H1 (cell line): Measurements from ENCODE around the gene NECAB3. TPM values are rescaled to one million over a fixed set of nuclear protein-coding genes. Genes with fewer than 3 reads are reported as not detected.

ENCODE experiments used
- CTCF ChIA-PET: fragments of 300-600 bp; sonication (Branson Sonifier 250); formaldehyde crosslinking; loops from one replicate; lab custom pipeline; 2021; ENCODE audit not compliant: partially characterized antibody; lab: Charles Lee
- POLR2A ChIA-PET: fragments of 300-600 bp; sonication (Branson Sonifier 250); formaldehyde crosslinking; loops from one replicate; lab custom pipeline; 2021; ENCODE audit warnings: inconsistent platforms; ENCODE audit not compliant: partially characterized antibody; lab: Charles Lee
- DNase-seq, 2 experiments: peaks; one replicate each; pipeline versions ENCODE4 v3.0.0 to v3.0.0-alpha.2; 2010 to 2022; ENCODE audit warnings: low spot score in 2 of 2, low read depth in 1 of 2, mixed read lengths in 1 of 2
- FAIRE-seq: peaks from 2 replicates; lab custom pipeline; 2011; peaks lifted over from hg19 to GRCh38; lab: Jason Lieb, UNC
- H2AFZ ChIP-seq: 2 replicates; pipeline ENCODE4 v1.8.1; 2012; ENCODE audit warnings: low read length, inconsistent platforms
- H2AK5ac ChIP-seq: 2 replicates; pipeline ENCODE4 v1.6.1; 2013; ENCODE audit warnings: low read depth, low read length
- H2BK120ac ChIP-seq: replicated peaks from 2 replicates; pipeline ENCODE3; 2013; ENCODE audit warnings: low read depth, low read length, inconsistent platforms
- H2BK12ac ChIP-seq: 2 replicates; pipeline ENCODE4 v1.6.1; 2013; ENCODE audit warnings: low read depth, low read length
- H2BK15ac ChIP-seq: 2 replicates; pipeline ENCODE4 v1.6.1; 2013; ENCODE audit warnings: low read length
- H2BK20ac ChIP-seq: 2 replicates; pipeline ENCODE4 v1.6.1; 2013; ENCODE audit warnings: low read length
- H2BK5ac ChIP-seq: 2 replicates; pipeline ENCODE4 v1.6.1; 2013; ENCODE audit warnings: low read depth, low read length
- H3K14ac ChIP-seq: 2 replicates; pipeline ENCODE4 v1.6.1; 2013; ENCODE audit warnings: inconsistent platforms; ENCODE audit not compliant: insufficient read length
- H3K18ac ChIP-seq: 2 replicates; pipeline ENCODE4 v1.6.1; 2013; ENCODE audit warnings: low read length; ENCODE audit errors: extremely low read depth
- H3K23ac ChIP-seq: 2 replicates; pipeline ENCODE4 v1.6.1; 2013; ENCODE audit warnings: inconsistent platforms; ENCODE audit not compliant: insufficient read length
- H3K23me2 ChIP-seq: 2 replicates; pipeline ENCODE4 v1.6.1; 2013; ENCODE audit warnings: low read depth, low read length
- H3K27ac ChIP-seq: 2 replicates; pipeline ENCODE4 v1.6.1; 2011; ENCODE audit warnings: low read depth, low read length, inconsistent platforms
- H3K27me3 ChIP-seq, 4 experiments: replicated peaks in 1 of 4; 1 replicate in 1 of 4; 2 replicates in 3 of 4; pipeline versions ENCODE4 v1.6.1 to v1.8.1; 2011 to 2013; ENCODE audit warnings: low read length in 3 of 4, mild to moderate bottlenecking in 3 of 4, inconsistent platforms in 2 of 4, mixed read lengths in 2 of 4, moderate library complexity in 1 of 4; ENCODE audit not compliant: control insufficient read depth in 3 of 4, insufficient read depth in 3 of 4; ENCODE audit errors: extremely low read depth in 1 of 4
- H3K36me3 ChIP-seq, 4 experiments: 2 replicates each; pipeline versions ENCODE4 v1.6.1 to v1.8.1; 2011 to 2013; ENCODE audit warnings: mild to moderate bottlenecking in 4 of 4, low read length in 3 of 4, moderate library complexity in 2 of 4, control low read depth in 1 of 4, inconsistent platforms in 1 of 4; ENCODE audit not compliant: insufficient read depth in 4 of 4, control insufficient read depth in 2 of 4
- H3K4ac ChIP-seq: replicated peaks from 2 replicates; pipeline ENCODE3; 2013; ENCODE audit warnings: low read length, low read depth, mixed read lengths, inconsistent platforms; ENCODE audit not compliant: insufficient read length
- H3K4me1 ChIP-seq, 4 experiments: replicated peaks in 1 of 4; 1 replicate in 1 of 4; 2 replicates in 3 of 4; pipeline versions ENCODE4 v1.6.1 to v1.8.1; 2011 to 2013; ENCODE audit warnings: low read length in 3 of 4, inconsistent platforms in 2 of 4, mixed read lengths in 1 of 4; ENCODE audit not compliant: insufficient read depth in 4 of 4, control insufficient read depth in 3 of 4
- H3K4me2 ChIP-seq, 2 experiments: 2 replicates each; pipeline versions ENCODE4 v1.6.1 to v1.8.1; 2011 to 2013; ENCODE audit warnings: low read depth in 2 of 2, low read length in 2 of 2, control low read depth in 1 of 2, inconsistent platforms in 1 of 2, mild to moderate bottlenecking in 1 of 2; ENCODE audit not compliant: insufficient read depth in 1 of 2
- H3K4me3 ChIP-seq, 4 experiments: fragments of 200-600, 300-600 bp in 1 of 4; sonication (generic), shearing (Covaris generic), sonication (Bioruptor Twin) in 1 of 4; 2 replicates each; pipeline versions ENCODE4 v1.5.1 to v1.8.1; 2011 to 2016; ENCODE audit warnings: low read length in 4 of 4, low read depth in 3 of 4, control low read depth in 2 of 4, inconsistent platforms in 2 of 4, mild to moderate bottlenecking in 2 of 4, mixed read lengths in 1 of 4, moderate library complexity in 1 of 4; ENCODE audit not compliant: insufficient read depth in 2 of 4; ENCODE audit errors: extremely low read depth in 1 of 4
- H3K56ac ChIP-seq: replicated peaks from 2 replicates; pipeline ENCODE3; 2013; ENCODE audit warnings: low read depth, mild to moderate bottlenecking, mixed read lengths, low read length, inconsistent platforms; ENCODE audit not compliant: insufficient read length
- H3K79me1 ChIP-seq: 2 replicates; pipeline ENCODE4 v1.6.1; 2013; ENCODE audit warnings: low read depth, low read length, control low read depth
- H3K79me2 ChIP-seq, 2 experiments: 2 replicates each; pipeline versions ENCODE4 v1.6.1 to v1.8.1; 2012 to 2013; ENCODE audit warnings: low read length in 2 of 2, mild to moderate bottlenecking in 2 of 2, inconsistent platforms in 1 of 2; ENCODE audit not compliant: insufficient read depth in 2 of 2, control insufficient read depth in 1 of 2
- H3K9ac ChIP-seq, 4 experiments: replicated peaks in 1 of 4; 1 replicate in 1 of 4; 2 replicates in 3 of 4; pipeline versions ENCODE4 v1.6.1 to v1.8.1; 2011 to 2013; ENCODE audit warnings: low read depth in 3 of 4, low read length in 3 of 4, control low read depth in 2 of 4, mild to moderate bottlenecking in 2 of 4, moderate library complexity in 2 of 4, inconsistent platforms in 1 of 4; ENCODE audit errors: extremely low read depth in 1 of 4
- H3K9me3 ChIP-seq, 2 experiments: 2 replicates each; pipeline versions ENCODE4 v1.6.1 to v1.8.1; 2012 to 2013; ENCODE audit warnings: mild to moderate bottlenecking in 2 of 2, moderate library complexity in 2 of 2, control low read depth in 1 of 2, inconsistent platforms in 1 of 2, low read depth in 1 of 2, low read length in 1 of 2, mixed read lengths in 1 of 2; ENCODE audit not compliant: insufficient read depth in 2 of 2
- H4K20me1 ChIP-seq, 2 experiments: replicated peaks in 1 of 2; 2 replicates each; pipeline versions ENCODE3 to v1.8.1; 2011 to 2013; ENCODE audit warnings: inconsistent platforms in 2 of 2, low read length in 2 of 2, mild to moderate bottlenecking in 1 of 2; ENCODE audit not compliant: insufficient read depth in 2 of 2, control insufficient read depth in 1 of 2
- H4K5ac ChIP-seq: 2 replicates; pipeline ENCODE4 v1.6.1; 2013; ENCODE audit warnings: low read length, low read depth, mixed read lengths, inconsistent platforms; ENCODE audit not compliant: insufficient read length
- H4K8ac ChIP-seq: 2 replicates; pipeline ENCODE4 v1.8.0; 2013; ENCODE audit warnings: mild to moderate bottlenecking, moderate library complexity, low read length, inconsistent platforms; ENCODE audit not compliant: insufficient read depth; ENCODE audit errors: extremely low read depth
- H4K91ac ChIP-seq: replicated peaks from 2 replicates; pipeline ENCODE3; 2013; ENCODE audit warnings: low read length, mixed read lengths, inconsistent platforms; ENCODE audit not compliant: insufficient read length
- BACH1 ChIP-seq: IDR thresholded peaks from 2 replicates; pipeline ENCODE4 v1.6.1; 2012; ENCODE audit warnings: low read length, improper control_type of control experiment
- POLR2AphosphoS5 ChIP-seq: IDR thresholded peaks from 2 replicates; pipeline ENCODE4 v1.6.1; 2011; ENCODE audit warnings: low read depth, low read length
- RAD21 ChIP-seq, 2 experiments: IDR thresholded peaks in 1 of 2; conservative IDR thresholded peaks in 1 of 2; 2 replicates each; pipeline ENCODE4 v1.6.1; 2011; ENCODE audit warnings: low read depth in 2 of 2, low read length in 2 of 2, improper control_type of control experiment in 1 of 2, inconsistent platforms in 1 of 2, mild to moderate bottlenecking in 1 of 2, moderate library complexity in 1 of 2
- SIN3A ChIP-seq, 2 experiments: IDR thresholded peaks in 1 of 2; conservative IDR thresholded peaks in 1 of 2; 2 replicates each; pipeline ENCODE4 v1.6.1; 2011 to 2012; ENCODE audit warnings: low read length in 2 of 2, improper control_type of control experiment in 1 of 2, low read depth in 1 of 2, mild to moderate bottlenecking in 1 of 2
- SP1 ChIP-seq: IDR thresholded peaks from 2 replicates; pipeline ENCODE4 v1.6.1; 2011; ENCODE audit warnings: low read depth, low read length
- SRF ChIP-seq: IDR thresholded peaks from 2 replicates; pipeline ENCODE4 v1.6.1; 2011; ENCODE audit warnings: mild to moderate bottlenecking, low read depth, low read length, moderate library complexity
- TBP ChIP-seq: IDR thresholded peaks from 2 replicates; pipeline ENCODE4 v1.6.1; 2011; ENCODE audit warnings: low read depth, low read length, improper control_type of control experiment
- WGBS, 2 experiments: shearing (Covaris generic) in 1 of 2; methylation state at CpG; one replicate each; pipeline versions ENCODE4 v1.1.6 to v1.1.7; 2013 to 2015; ENCODE audit warnings: low lambda C conversion rate in 2 of 2, mixed read lengths in 2 of 2, inconsistent platforms in 1 of 2, low coverage in 1 of 2, missing lambda C conversion rate in 1 of 2; ENCODE audit not compliant: insufficient replicate concordance in 2 of 2, insufficient coverage in 1 of 2, insufficient read length in 1 of 2; ENCODE audit errors: extremely low coverage in 1 of 2, missing lambda C conversion rate in 1 of 2; 5-methylcytosine and 5-hydroxymethylcytosine counted together
- polyA plus RNA-seq, 7 experiments: library from polyadenylated mRNA; depleted of rRNA in 3 of 7; stranded (reverse) in 5 of 7; unstranded in 2 of 7; fragments of >200 nt in 5 of 7; fragments of 200-250 nt in 2 of 7; gene quantifications; 1 replicate in 5 of 7; 2 replicates in 1 of 7; 4 replicates in 1 of 7; pipeline versions ENCODE4 v1.2.1 to v1.2.3, GENCODE V29; 2011 to 2013; ENCODE audit warnings: missing spikeins in 2 of 7, mixed read lengths in 2 of 7
- total RNA-seq: library from RNA; stranded (reverse); fragmentation: NEBNext Ultra II Directional; extraction: Animal tissue kit (Norgen Biotek cat#: 25700); gene quantifications from 2 replicates; pipeline ENCODE4 v1.2.1, GENCODE V29; 2021
- TF ChIP-seq, protein P1 (sequence below): IDR thresholded peaks from 2 replicates; pipeline ENCODE4 v1.6.1; 2012; ENCODE audit warnings: low read length, inconsistent platforms
- TF ChIP-seq, protein P2 (sequence below): IDR thresholded peaks from 2 replicates; pipeline ENCODE4 v1.6.1; 2011; ENCODE audit warnings: low read depth, mild to moderate bottlenecking, low read length; ENCODE audit not compliant: insufficient read depth
- TF ChIP-seq, protein P3 (sequence below): IDR thresholded peaks from 2 replicates; pipeline ENCODE4 v1.6.1; 2012; ENCODE audit warnings: inconsistent platforms

Gene NECAB3
- total and polyA plus RNA-seq, 2 of the 8 experiments (the other 6 are each of a cell fraction or from before 2014, with no cell fraction given): 20.5 to 46.2 TPM

DNA sequence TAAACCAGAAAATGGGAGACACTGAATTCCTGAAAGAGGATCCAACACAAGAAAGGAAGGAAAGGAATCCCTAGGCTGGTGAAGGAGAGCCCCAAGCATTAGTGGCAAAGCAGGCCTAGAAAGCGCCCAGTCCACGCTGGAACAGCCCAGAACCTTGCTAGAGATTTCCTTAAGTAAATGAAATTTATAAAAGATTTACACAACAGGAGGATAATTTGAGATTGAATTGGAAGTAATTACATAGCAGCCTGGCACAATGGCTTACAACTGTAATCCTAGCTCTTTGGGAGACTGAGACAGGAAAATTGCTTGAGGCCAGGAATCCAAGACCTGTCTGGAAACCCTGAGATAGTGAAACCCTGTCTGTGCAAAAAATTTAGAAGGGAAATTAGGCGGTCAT lies 38.9 kb downstream of the NECAB3 start:
- H2BK20ac ChIP-seq: no peak overlapping the region
- H4K5ac ChIP-seq: no peak overlapping the region
- H2AFZ ChIP-seq: no peak overlapping the region
- no peak overlapping the region for H4K91ac ChIP-seq
- H2BK12ac ChIP-seq: no peak overlapping the region
- H3K79me2 ChIP-seq: no peaks in the 10 kb centered on the region
- no peak overlapping the region for H2BK120ac ChIP-seq
- no peak overlapping the region for H4K8ac ChIP-seq
- no peaks in the 10 kb centered on the region for H4K20me1 ChIP-seq
- H2BK5ac ChIP-seq: no peak overlapping the region
- CTCF ChIA-PET: no interaction called here
- no peak overlapping the region for H3K4me3 ChIP-seq
- H3K36me3 ChIP-seq: peaks cover under 1 to 23% (median 5%) of the 10 kb centered on the region in 4 experiments; a peak in 5 of 8 replicates
- DNase-seq (no peak), FAIRE-seq (no peak)
- H3K56ac ChIP-seq: no peak overlapping the region
- no peak overlapping the region for H3K14ac ChIP-seq
- no peaks in the 10 kb centered on the region for H3K23me2 ChIP-seq
- no peak overlapping the region for H3K27ac ChIP-seq
- TF ChIP-seq, protein P1, sequence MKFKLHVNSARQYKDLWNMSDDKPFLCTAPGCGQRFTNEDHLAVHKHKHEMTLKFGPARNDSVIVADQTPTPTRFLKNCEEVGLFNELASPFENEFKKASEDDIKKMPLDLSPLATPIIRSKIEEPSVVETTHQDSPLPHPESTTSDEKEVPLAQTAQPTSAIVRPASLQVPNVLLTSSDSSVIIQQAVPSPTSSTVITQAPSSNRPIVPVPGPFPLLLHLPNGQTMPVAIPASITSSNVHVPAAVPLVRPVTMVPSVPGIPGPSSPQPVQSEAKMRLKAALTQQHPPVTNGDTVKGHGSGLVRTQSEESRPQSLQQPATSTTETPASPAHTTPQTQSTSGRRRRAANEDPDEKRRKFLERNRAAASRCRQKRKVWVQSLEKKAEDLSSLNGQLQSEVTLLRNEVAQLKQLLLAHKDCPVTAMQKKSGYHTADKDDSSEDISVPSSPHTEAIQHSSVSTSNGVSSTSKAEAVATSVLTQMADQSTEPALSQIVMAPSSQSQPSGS: no peak
- TF ChIP-seq POLR2AphosphoS5 (no peak), SP1 (no peak), SRF (no peak), SIN3A (conservative IDR thresholded peaks at IDR 0.05 in 1 of 2, IDR thresholded peaks at IDR 0.05 in 1 of 2; ENCODE audit: low read depth in 1 of 2, low read length in 2 of 2) (no peak), RAD21 (IDR thresholded peaks at IDR 0.05 in 1 of 2, conservative IDR thresholded peaks at IDR 0.05 in 1 of 2; ENCODE audit: low read depth in 2 of 2, low read length in 2 of 2) (no peak), BACH1 (no peak), TBP (no peak)
- TF ChIP-seq, protein P2, sequence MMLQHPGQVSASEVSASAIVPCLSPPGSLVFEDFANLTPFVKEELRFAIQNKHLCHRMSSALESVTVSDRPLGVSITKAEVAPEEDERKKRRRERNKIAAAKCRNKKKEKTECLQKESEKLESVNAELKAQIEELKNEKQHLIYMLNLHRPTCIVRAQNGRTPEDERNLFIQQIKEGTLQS: no peak
- TF ChIP-seq, protein P3, sequence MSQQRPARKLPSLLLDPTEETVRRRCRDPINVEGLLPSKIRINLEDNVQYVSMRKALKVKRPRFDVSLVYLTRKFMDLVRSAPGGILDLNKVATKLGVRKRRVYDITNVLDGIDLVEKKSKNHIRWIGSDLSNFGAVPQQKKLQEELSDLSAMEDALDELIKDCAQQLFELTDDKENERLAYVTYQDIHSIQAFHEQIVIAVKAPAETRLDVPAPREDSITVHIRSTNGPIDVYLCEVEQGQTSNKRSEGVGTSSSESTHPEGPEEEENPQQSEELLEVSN: no peak
- no peak overlapping the region for H2BK15ac ChIP-seq
- H3K9ac ChIP-seq: no peak overlapping the region
- no peak overlapping the region for H3K4me2 ChIP-seq
- POLR2A ChIA-PET: interaction anchor here (0.5 to 0.6 kb wide), 2 partner anchors 86 to 143 kb away, joined by 3 read pairs; no protein-coding TSS in a partner anchor
- H3K27me3 ChIP-seq: no peaks in the 10 kb centered on the region
- no peaks in the 10 kb centered on the region for H3K4me1 ChIP-seq
- no peaks in the 10 kb centered on the region for H3K79me1 ChIP-seq
- H3K18ac ChIP-seq: no peak overlapping the region
- H3K4ac ChIP-seq: no peak overlapping the region
- H3K23ac ChIP-seq: no peak overlapping the region
- H3K9me3 ChIP-seq: no peaks in the 10 kb centered on the region
- no peak overlapping the region for H2AK5ac ChIP-seq
- WGBS, 2 experiments: 94% methylated on average over 3 of the region's 3 CpGs; no CpG with 5 or more reads in 1 of the 2 experiments
